ENCODE measurements around the gene AP2A1.

The AP2A1 gene

GRCh38 chr19:49779731-49780555, 13.1 kb downstream of the AP2A1 start:
- H4K20me1 ChIP-seq (ENCODE audit: insufficient read depth, low read length) = peaks cover 3% of the 10 kb centered on the region; the same call in 1 of the 2 replicates
- H3K27me3 ChIP-seq (ENCODE audit: low read depth, low read length) = no peaks in the 10 kb centered on the region
- H3K4me2 ChIP-seq (ENCODE audit: low read length) = peak overlapping the region; percentile 68
- no peak for TF ChIP-seq EZH2phosphoT487 (IDR thresholded peaks at IDR 0.05; ENCODE audit: low read depth)
- no peak for TF ChIP-seq CTCF (IDR thresholded peaks at IDR 0.05; ENCODE audit: low read depth, low read length)
- peak overlapping the region; percentile 29 for H3K4me3 ChIP-seq (ENCODE audit: low read length)
- no peaks in the 10 kb centered on the region for H3K9me3 ChIP-seq (ENCODE audit: insufficient read depth, low read length)
- H3K27ac ChIP-seq (ENCODE audit: low read length) = peak overlapping the region; percentile 45
- H3K36me3 ChIP-seq (replicated peaks; ENCODE audit: low read depth, low read length) = peaks cover 20% of the 10 kb centered on the region
- H2AFZ ChIP-seq (ENCODE audit: low read depth, low read length) = no peak overlapping the region
- no peaks in the 10 kb centered on the region for H3K79me2 ChIP-seq (ENCODE audit: low read length)
- no peak overlapping the region for H3K9ac ChIP-seq (ENCODE audit: low read length)
- H3K4me1 ChIP-seq (ENCODE audit: low read length) = peaks cover 16% of the 10 kb centered on the region

- H3K4me2 ChIP-seq (ENCODE audit: low read length) = no peak overlapping the region
- H3K79me2 ChIP-seq (ENCODE audit: low read length) = no peaks in the 10 kb centered on the region
- H3K9ac ChIP-seq (ENCODE audit: low read length) = no peak overlapping the region
- H3K9me3 ChIP-seq (ENCODE audit: insufficient read depth, low read length) = no peaks in the 10 kb centered on the region
- peaks cover 24% of the 10 kb centered on the region for H3K36me3 ChIP-seq (replicated peaks; ENCODE audit: low read depth, low read length)
- no peak overlapping the region for H3K27ac ChIP-seq (ENCODE audit: low read length)
- no peak overlapping the region for H3K4me3 ChIP-seq (ENCODE audit: low read length)
- peaks cover 3% of the 10 kb centered on the region; the same call in 1 of the 2 replicates for H4K20me1 ChIP-seq (ENCODE audit: insufficient read depth, low read length)
- H3K4me1 ChIP-seq (ENCODE audit: low read length) = peaks cover 16% of the 10 kb centered on the region
- H2AFZ ChIP-seq (ENCODE audit: low read depth, low read length) = no peak overlapping the region
- no peaks in the 10 kb centered on the region for H3K27me3 ChIP-seq (ENCODE audit: low read depth, low read length)
- no peak for TF ChIP-seq CTCF (IDR thresholded peaks at IDR 0.05; ENCODE audit: low read depth, low read length)
These were observed 14.1 kb downstream of the AP2A1 start for GRCh38 chr19:49780861-49781260.

- no peak overlapping the region for H2AFZ ChIP-seq (ENCODE audit: low read depth, low read length)
- no peak overlapping the region for H3K27ac ChIP-seq (ENCODE audit: low read length)
- H3K4me2 ChIP-seq (ENCODE audit: low read length) = no peak overlapping the region
- no peak overlapping the region for H3K9ac ChIP-seq (ENCODE audit: low read length)
- no peak overlapping the region for H3K4me3 ChIP-seq (ENCODE audit: low read length)
- TF ChIP-seq EZH2phosphoT487 (IDR thresholded peaks at IDR 0.05; ENCODE audit: low read depth) = no peak
- no peak for TF ChIP-seq CTCF (IDR thresholded peaks at IDR 0.05; ENCODE audit: low read depth, low read length)
- H3K9me3 ChIP-seq (ENCODE audit: insufficient read depth, low read length) = no peaks in the 10 kb centered on the region
- no peaks in the 10 kb centered on the region for H3K79me2 ChIP-seq (ENCODE audit: low read length)
- no peaks in the 10 kb centered on the region for H4K20me1 ChIP-seq (ENCODE audit: insufficient read depth, low read length)
- peaks cover 24% of the 10 kb centered on the region for H3K36me3 ChIP-seq (replicated peaks; ENCODE audit: low read depth, low read length)
- H3K27me3 ChIP-seq (ENCODE audit: low read depth, low read length) = no peaks in the 10 kb centered on the region
- peaks cover 16% of the 10 kb centered on the region for H3K4me1 ChIP-seq (ENCODE audit: low read length)
These were observed 14.6 kb downstream of the AP2A1 start for GRCh38 chr19:49781394-49781793.

- Histone ChIP-seq H3K9ac (ENCODE audit: low read length) (no peak overlapping the region), H3K4me3 (ENCODE audit: low read length) (no peak overlapping the region), H3K79me2 (ENCODE audit: low read length) (no peaks in the 10 kb centered on the region), H3K4me2 (ENCODE audit: low read length) (no peak overlapping the region), H3K27ac (ENCODE audit: low read length) (no peak overlapping the region), H3K4me1 (ENCODE audit: low read length) (peaks cover 16% of the 10 kb centered on the region), H3K9me3 (ENCODE audit: insufficient read depth, low read length) (no peaks in the 10 kb centered on the region), H4K20me1 (ENCODE audit: insufficient read depth, low read length) (no peaks in the 10 kb centered on the region), H3K27me3 (ENCODE audit: low read depth, low read length) (no peaks in the 10 kb centered on the region), H3K36me3 (replicated peaks; ENCODE audit: low read depth, low read length) (peaks cover 24% of the 10 kb centered on the region), H2AFZ (ENCODE audit: low read depth, low read length) (no peak overlapping the region)
- TF ChIP-seq EZH2phosphoT487 (IDR thresholded peaks at IDR 0.05; ENCODE audit: low read depth) (no peak), CTCF (IDR thresholded peaks at IDR 0.05; ENCODE audit: low read depth, low read length) (no peak)
These were observed 15.7 kb downstream of the AP2A1 start for GRCh38 chr19:49782515-49782914.
